Nephron progenitor cell (in vitro differentiated cells): ENCODE results near the gene RAB40B.

Experiments used
- DNase-seq: peaks from one replicate; pipeline ENCODE4 v3.0.0; 2021
- H3K27ac Mint-ChIP-seq: 2 replicates; pipeline ENCODE4 v1.8.0; 2021; ENCODE audit warnings: mild to moderate bottlenecking, moderate library complexity, mixed read lengths
- H3K27me3 Mint-ChIP-seq: 2 replicates; pipeline ENCODE4 v1.8.0; 2021; ENCODE audit warnings: mild to moderate bottlenecking, low read depth, mixed read lengths; ENCODE audit not compliant: poor library complexity
- H3K36me3 Mint-ChIP-seq: 2 replicates; pipeline ENCODE4 v1.8.0; 2021; ENCODE audit warnings: low read depth, mixed read lengths
- H3K4me1 Mint-ChIP-seq: 2 replicates; pipeline ENCODE4 v1.8.0; 2021; ENCODE audit warnings: mixed read lengths
- H3K4me3 Mint-ChIP-seq: 2 replicates; pipeline ENCODE4 v1.8.0; 2021; ENCODE audit warnings: mild to moderate bottlenecking, moderate library complexity, mixed read lengths
- H3K9me3 Mint-ChIP-seq: 2 replicates; pipeline ENCODE4 v1.8.0; 2021; ENCODE audit warnings: mild to moderate bottlenecking, moderate library complexity, mixed read lengths
- CTCF ChIP-seq: fragments of 200-600 bp; sonication (generic); IDR thresholded peaks from 2 replicates; pipeline ENCODE4 v1.5.0; 2021; ENCODE audit warnings: antibody characterized with exemption

Gene RAB40B

GRCh38 chr17:82663381-82664275 is 34.9 kb downstream of the RAB40B start:
- Mint-ChIP-seq H3K4me1 (peaks cover 17% of the 10 kb centered on the region), H3K27ac (no peak overlapping the region), H3K4me3 (no peak overlapping the region), H3K9me3 (peaks cover 20% of the 10 kb centered on the region), H3K27me3 (peaks cover 8% of the 10 kb centered on the region), H3K36me3 (peaks cover 19% of the 10 kb centered on the region)
- no peak for DNase-seq
- no peak for TF ChIP-seq CTCF

- Mint-ChIP-seq H3K4me3 (no peak overlapping the region), H3K27ac (peak overlapping the region; percentile 29), H3K9me3 (peaks cover 22% of the 10 kb centered on the region), H3K27me3 (peaks cover 8% of the 10 kb centered on the region), H3K36me3 (peaks cover 21% of the 10 kb centered on the region), H3K4me1 (peaks cover 12% of the 10 kb centered on the region)
- no peak for DNase-seq
- TF ChIP-seq CTCF, result no peak
Measured at GRCh38 chr17:82662711-82663261, 35.7 kb downstream of the RAB40B start.

- no peak for DNase-seq
- H3K27ac Mint-ChIP-seq, result no peak overlapping the region
- H3K36me3 Mint-ChIP-seq, result peaks cover 29% of the 10 kb centered on the region
- H3K27me3 Mint-ChIP-seq, result peaks cover 8% of the 10 kb centered on the region
- no peak overlapping the region for H3K4me3 Mint-ChIP-seq
- no peak for TF ChIP-seq CTCF
- peaks cover 12% of the 10 kb centered on the region for H3K4me1 Mint-ChIP-seq
- H3K9me3 Mint-ChIP-seq, result peaks cover 22% of the 10 kb centered on the region
Measured at GRCh38 chr17:82661717-82662683, 36.5 kb downstream of the RAB40B start.

GRCh38 chr17:82659886-82660285 is 38.6 kb downstream of the RAB40B start:
- H3K4me3 Mint-ChIP-seq, result no peak overlapping the region
- no peak for DNase-seq
- peaks cover 31% of the 10 kb centered on the region for H3K36me3 Mint-ChIP-seq
- no peak for TF ChIP-seq CTCF
- H3K9me3 Mint-ChIP-seq, result peaks cover 22% of the 10 kb centered on the region
- peaks cover 8% of the 10 kb centered on the region for H3K27me3 Mint-ChIP-seq
- no peak overlapping the region for H3K27ac Mint-ChIP-seq
- peaks cover 19% of the 10 kb centered on the region for H3K4me1 Mint-ChIP-seq

GRCh38 chr17:82658796-82659452 is 39.6 kb downstream of the RAB40B start:
- peaks cover 27% of the 10 kb centered on the region for H3K4me1 Mint-ChIP-seq
- TF ChIP-seq CTCF, result no peak
- peaks cover 31% of the 10 kb centered on the region for H3K36me3 Mint-ChIP-seq
- no peak overlapping the region for H3K4me3 Mint-ChIP-seq
- DNase-seq, result no peak
- no peak overlapping the region for H3K27ac Mint-ChIP-seq
- peaks cover 12% of the 10 kb centered on the region for H3K27me3 Mint-ChIP-seq
- H3K9me3 Mint-ChIP-seq, result peaks cover 22% of the 10 kb centered on the region
